ENCODE measurements around the gene ANXA3. TPM values are rescaled to one million over a fixed set of nuclear protein-coding genes. Genes with fewer than 3 reads are reported as not detected.

Gene ANXA3
- total and polyA plus RNA-seq, 2 donors from 2014 or later, result 33.7 to 79.9 TPM

DNA sequence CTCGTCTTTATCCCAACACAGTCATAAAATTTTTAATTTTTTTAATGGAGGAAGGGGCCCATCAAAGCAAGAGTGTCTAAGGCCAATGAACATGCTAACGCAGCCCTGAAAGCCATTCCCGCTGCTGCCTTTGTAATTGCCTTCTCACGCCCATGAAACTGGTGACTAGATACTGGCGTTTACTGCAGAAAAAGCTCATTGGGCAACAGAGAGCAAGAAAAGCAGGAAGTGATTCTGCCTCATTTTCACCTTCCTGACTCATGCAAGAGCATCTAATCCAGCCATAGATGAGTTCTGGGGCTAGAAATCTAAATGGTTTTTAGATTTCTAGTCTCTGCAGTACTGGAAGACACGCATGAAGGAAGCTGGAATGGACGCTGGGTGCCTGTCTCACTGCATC lies 72.5 kb downstream of the ANXA3 start:
- Histone ChIP-seq H3K9ac (ENCODE audit: low read length in 3 of 3) (no peak overlapping the region), H3K4me3 (ENCODE audit: low read length in 3 of 3) (no peak overlapping the region), H3K36me3 (ENCODE audit: control insufficient read depth in 2 of 3, insufficient read depth in 3 of 3, low read length in 3 of 3) (no peaks in the 10 kb centered on the region), H3K4me1 (ENCODE audit: control insufficient read depth in 2 of 3, insufficient read depth in 2 of 3, low read depth in 1 of 3, low read length in 3 of 3) (peaks cover 0 to 10% (median 4%) of the 10 kb centered on the region in 3 donors), H3K9me3 (ENCODE audit: control insufficient read depth in 2 of 3, insufficient read depth in 1 of 3, low read length in 3 of 3) (no peaks in the 10 kb centered on the region), H3K27me3 (ENCODE audit: control insufficient read depth, insufficient read depth, low read length) (no peaks in the 10 kb centered on the region), H3K27ac (ENCODE audit: low read depth in 2 of 2, low read length in 2 of 2) (no peak overlapping the region)
- FAIRE-seq, result no peak
- TF ChIP-seq, protein P1, sequence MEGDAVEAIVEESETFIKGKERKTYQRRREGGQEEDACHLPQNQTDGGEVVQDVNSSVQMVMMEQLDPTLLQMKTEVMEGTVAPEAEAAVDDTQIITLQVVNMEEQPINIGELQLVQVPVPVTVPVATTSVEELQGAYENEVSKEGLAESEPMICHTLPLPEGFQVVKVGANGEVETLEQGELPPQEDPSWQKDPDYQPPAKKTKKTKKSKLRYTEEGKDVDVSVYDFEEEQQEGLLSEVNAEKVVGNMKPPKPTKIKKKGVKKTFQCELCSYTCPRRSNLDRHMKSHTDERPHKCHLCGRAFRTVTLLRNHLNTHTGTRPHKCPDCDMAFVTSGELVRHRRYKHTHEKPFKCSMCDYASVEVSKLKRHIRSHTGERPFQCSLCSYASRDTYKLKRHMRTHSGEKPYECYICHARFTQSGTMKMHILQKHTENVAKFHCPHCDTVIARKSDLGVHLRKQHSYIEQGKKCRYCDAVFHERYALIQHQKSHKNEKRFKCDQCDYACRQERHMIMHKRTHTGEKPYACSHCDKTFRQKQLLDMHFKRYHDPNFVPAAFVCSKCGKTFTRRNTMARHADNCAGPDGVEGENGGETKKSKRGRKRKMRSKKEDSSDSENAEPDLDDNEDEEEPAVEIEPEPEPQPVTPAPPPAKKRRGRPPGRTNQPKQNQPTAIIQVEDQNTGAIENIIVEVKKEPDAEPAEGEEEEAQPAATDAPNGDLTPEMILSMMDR (IDR thresholded peaks at IDR 0.05; ENCODE audit: borderline replicate concordance, extremely low read depth, insufficient read depth), result no peak
- DNase-seq, result no peak
- intact Hi-C loops (cut with DNase I), result no loop called here

DNA sequence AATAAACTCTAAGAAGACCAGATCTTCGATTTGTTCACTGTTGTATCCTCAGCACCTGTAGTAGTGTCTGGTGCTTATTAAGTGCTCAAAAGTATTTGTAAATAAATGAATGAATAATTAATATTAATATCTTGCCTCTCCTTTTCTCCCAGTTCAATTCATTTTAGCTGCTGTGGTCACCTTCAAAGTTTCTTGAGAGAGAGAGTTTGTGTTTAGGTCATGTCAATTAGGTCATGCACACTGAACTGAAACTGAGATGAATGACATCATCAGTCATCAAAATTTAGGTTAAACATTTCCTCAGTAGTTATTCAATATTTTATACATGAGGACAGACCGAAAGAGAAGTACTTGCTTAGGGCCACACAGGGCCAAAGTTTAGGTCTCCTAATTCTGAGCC lies 73.5 kb downstream of the ANXA3 start:
- Histone ChIP-seq H3K27ac (ENCODE audit: low read depth in 2 of 2, low read length in 2 of 2) (no peak overlapping the region), H3K9ac (ENCODE audit: low read length in 3 of 3) (no peak overlapping the region), H3K27me3 (ENCODE audit: control insufficient read depth, insufficient read depth, low read length) (no peaks in the 10 kb centered on the region), H3K36me3 (ENCODE audit: control insufficient read depth in 2 of 3, insufficient read depth in 3 of 3, low read length in 3 of 3) (no peaks in the 10 kb centered on the region), H3K4me1 (ENCODE audit: control insufficient read depth in 2 of 3, insufficient read depth in 2 of 3, low read depth in 1 of 3, low read length in 3 of 3) (peaks cover 0 to 12% (median 4%) of the 10 kb centered on the region in 3 donors), H3K4me3 (ENCODE audit: low read length in 3 of 3) (no peak overlapping the region), H3K9me3 (ENCODE audit: control insufficient read depth in 2 of 3, insufficient read depth in 1 of 3, low read length in 3 of 3) (no peaks in the 10 kb centered on the region)
- FAIRE-seq (no peak), DNase-seq (no peak)
- intact Hi-C loops (cut with DNase I), result no loop called here
- TF ChIP-seq, protein P1 (IDR thresholded peaks at IDR 0.05; ENCODE audit: borderline replicate concordance, extremely low read depth, insufficient read depth), result no peak

GRCh38 chr4:78627046-78627965 lies 75.7 kb downstream of the ANXA3 start:
- DNase-seq, result no peak
- peaks cover 0 to 14% (median 4%) of the 10 kb centered on the region in 3 donors for H3K4me1 ChIP-seq (ENCODE audit: control insufficient read depth in 2 of 3, insufficient read depth in 2 of 3, low read depth in 1 of 3, low read length in 3 of 3)
- H3K27ac ChIP-seq (ENCODE audit: low read depth in 2 of 2, low read length in 2 of 2), result peak overlapping the region; percentile 70 to 82
- H3K27me3 ChIP-seq (ENCODE audit: control insufficient read depth, insufficient read depth, low read length), result no peaks in the 10 kb centered on the region
- H3K36me3 ChIP-seq (ENCODE audit: control insufficient read depth in 2 of 3, insufficient read depth in 3 of 3, low read length in 3 of 3), result no peaks in the 10 kb centered on the region
- H3K4me3 ChIP-seq (ENCODE audit: low read length in 3 of 3), result no peak overlapping the region
- H3K9me3 ChIP-seq (ENCODE audit: control insufficient read depth in 2 of 3, insufficient read depth in 1 of 3, low read length in 3 of 3), result no peaks in the 10 kb centered on the region
- FAIRE-seq, result no peak
- H3K9ac ChIP-seq (ENCODE audit: low read length in 3 of 3), result no peak overlapping the region
- intact Hi-C loops (cut with DNase I), result no loop called here
- TF ChIP-seq, protein P1 (IDR thresholded peaks at IDR 0.05; ENCODE audit: borderline replicate concordance, extremely low read depth, insufficient read depth), result no peak

Measured in kidney (tissue), 14 donors.